ENCODE results near the gene CAPN7. TPM values are rescaled to one million over a fixed set of nuclear protein-coding genes. Genes with fewer than 3 reads are reported as not detected.

CAPN7 gene
- total RNA-seq, 3 donors from 2014 or later = 22.9 to 24.7 (median 24.2) TPM

DNA sequence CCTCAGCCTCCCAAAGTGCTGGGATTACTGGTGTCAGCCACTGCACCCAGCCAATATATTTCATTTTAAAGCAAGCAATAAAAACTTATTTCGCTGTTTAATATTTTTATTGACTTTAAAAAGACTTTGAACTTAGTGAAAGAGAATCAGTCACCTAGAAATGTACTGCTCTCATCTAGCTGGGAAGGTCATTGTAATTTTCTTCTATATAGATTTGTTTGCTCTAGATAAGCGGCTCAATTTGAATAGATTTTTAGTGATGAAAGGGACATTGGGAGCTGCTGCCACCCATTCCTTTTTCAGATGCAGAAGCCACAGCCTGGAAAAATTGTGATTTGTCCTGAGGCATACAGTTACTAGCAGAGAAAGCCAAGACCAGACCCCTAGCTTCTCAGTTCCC is 40.1 kb downstream of the CAPN7 start:
- Mint-ChIP-seq H3K9me3 (no peaks in the 10 kb centered on the region), H3K4me3 (no peak overlapping the region), H3K27me3 (ENCODE audit: low read depth) (no peaks in the 10 kb centered on the region), H3K4me1 (ENCODE audit: low read depth) (peaks cover 2% of the 10 kb centered on the region), H3K36me3 (ENCODE audit: insufficient read depth) (peaks cover 31% of the 10 kb centered on the region)
- ATAC-seq = no peak
- DNase-seq = no peak

DNA sequence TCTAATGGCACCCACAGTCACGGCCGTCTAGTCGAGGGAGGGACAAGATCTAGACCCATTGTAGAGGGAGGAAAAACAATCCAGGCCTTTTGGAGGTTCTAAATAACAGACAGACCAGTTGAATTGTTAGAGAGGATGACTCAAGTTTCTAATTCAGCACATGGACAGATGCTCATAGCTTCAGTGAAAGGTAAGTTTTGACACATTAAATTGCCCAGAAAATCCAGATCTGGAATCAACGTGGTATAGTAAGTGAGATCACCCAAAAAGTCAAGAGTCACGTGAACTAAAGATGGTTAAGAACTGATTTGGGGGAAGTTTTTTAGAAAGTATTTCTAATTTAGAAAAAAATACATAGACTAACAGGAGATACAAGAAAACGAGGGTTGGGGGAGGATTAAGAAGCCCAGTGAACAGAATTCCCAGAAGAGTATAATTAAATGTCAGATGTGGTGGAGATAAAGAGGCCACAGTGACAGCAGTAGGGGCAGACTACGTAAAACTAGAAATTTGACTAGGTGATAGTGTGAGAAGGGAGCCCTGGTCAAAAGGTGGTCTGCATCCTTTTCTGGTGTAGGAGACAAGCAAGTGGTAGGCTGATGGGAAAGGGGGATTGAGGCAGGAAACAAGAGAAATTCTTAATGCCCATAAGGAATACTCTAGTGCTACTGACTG is 47.1 kb downstream of the CAPN7 start:
- no peaks in the 10 kb centered on the region for H3K27me3 Mint-ChIP-seq (ENCODE audit: low read depth)
- peak in 1 of 2 donors; percentile 55 for ATAC-seq
- H3K4me1 Mint-ChIP-seq (ENCODE audit: low read depth) = peaks cover 3% of the 10 kb centered on the region
- H3K9me3 Mint-ChIP-seq = no peaks in the 10 kb centered on the region
- peaks cover 23% of the 10 kb centered on the region for H3K36me3 Mint-ChIP-seq (ENCODE audit: insufficient read depth)
- no peak for DNase-seq
- no peak overlapping the region for H3K4me3 Mint-ChIP-seq

DNA sequence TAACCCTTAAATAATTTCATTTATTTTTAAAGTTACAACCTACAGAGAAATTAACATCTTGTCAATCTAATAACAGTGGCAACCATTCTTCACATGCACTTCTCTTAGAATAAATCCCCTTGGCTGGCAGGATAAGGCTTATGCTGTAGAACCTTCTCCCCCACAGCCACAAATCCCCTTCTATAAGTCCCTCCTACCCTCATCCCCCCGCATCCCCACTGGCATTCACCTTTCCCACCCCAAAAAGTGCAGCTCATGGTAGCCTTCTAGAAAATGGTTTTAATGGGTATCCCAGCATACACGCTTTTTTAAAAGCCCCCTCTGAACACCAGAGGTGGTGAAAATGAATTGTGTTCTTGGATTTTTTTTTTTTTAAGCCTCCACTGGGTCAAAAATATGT is 49.2 kb downstream of the CAPN7 start:
- Mint-ChIP-seq H3K36me3 (ENCODE audit: insufficient read depth) (peaks cover 36% of the 10 kb centered on the region), H3K4me3 (no peak overlapping the region)

DNA sequence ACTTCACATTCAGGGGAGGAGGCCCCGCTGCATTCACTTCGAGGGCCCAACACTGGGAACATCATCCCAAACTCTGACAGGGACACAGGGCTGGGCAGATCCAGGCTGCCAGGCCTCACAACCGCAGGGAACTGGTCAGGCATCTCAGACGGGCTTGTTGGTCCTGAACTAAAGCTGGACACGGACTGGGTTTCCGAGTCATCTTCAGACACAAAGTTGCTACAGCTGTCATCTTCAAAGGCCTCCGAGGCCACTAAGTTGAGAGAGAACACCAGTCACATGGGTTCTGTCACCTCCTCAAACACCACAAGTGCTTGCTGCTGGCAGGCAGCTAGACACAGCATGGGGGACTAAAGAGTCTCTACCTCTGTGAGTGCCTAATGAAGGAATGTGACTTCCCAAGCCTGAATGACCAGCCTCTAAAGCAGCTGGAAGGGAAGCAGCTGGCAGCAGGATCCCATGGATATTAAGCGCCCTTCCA is 50.9 kb downstream of the CAPN7 start:
- DNase-seq (no peak), ATAC-seq (no peak)
- no peaks in the 10 kb centered on the region for H3K9me3 Mint-ChIP-seq
- H3K4me1 Mint-ChIP-seq (ENCODE audit: low read depth) = peaks cover 6% of the 10 kb centered on the region
- no peaks in the 10 kb centered on the region for H3K27me3 Mint-ChIP-seq (ENCODE audit: low read depth)
- no peak overlapping the region for H3K4me3 Mint-ChIP-seq
- peaks cover 45% of the 10 kb centered on the region for H3K36me3 Mint-ChIP-seq (ENCODE audit: insufficient read depth)

More for the DNA sequence above, 49.2 kb downstream of the CAPN7 start:
- ATAC-seq = no peak
- H3K4me1 Mint-ChIP-seq (ENCODE audit: low read depth) = peaks cover 3% of the 10 kb centered on the region
- H3K9me3 Mint-ChIP-seq = no peaks in the 10 kb centered on the region
- H3K27me3 Mint-ChIP-seq (ENCODE audit: low read depth) = no peaks in the 10 kb centered on the region
- no peak for DNase-seq

DNA sequence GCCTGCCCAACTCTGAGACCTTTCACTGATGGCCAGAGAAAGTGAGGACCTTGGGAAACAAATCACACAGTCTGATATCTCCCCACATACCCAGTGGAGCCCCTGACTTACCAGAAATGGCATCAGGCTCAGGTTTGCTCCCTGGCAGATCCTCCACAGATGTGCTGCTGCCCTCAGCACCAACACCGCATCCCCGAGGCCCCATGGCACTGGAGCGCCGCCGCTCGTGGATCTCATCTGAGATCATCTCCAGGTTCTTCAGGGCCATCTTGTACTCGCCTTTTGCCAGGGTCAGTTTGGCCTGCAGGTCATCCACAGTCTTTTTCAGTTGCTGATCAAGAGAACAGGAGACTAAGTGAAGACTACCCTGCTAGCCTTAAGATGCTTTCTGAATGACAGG is 52.7 kb downstream of the CAPN7 start:
- no peaks in the 10 kb centered on the region for H3K27me3 Mint-ChIP-seq (ENCODE audit: low read depth)

DNA sequence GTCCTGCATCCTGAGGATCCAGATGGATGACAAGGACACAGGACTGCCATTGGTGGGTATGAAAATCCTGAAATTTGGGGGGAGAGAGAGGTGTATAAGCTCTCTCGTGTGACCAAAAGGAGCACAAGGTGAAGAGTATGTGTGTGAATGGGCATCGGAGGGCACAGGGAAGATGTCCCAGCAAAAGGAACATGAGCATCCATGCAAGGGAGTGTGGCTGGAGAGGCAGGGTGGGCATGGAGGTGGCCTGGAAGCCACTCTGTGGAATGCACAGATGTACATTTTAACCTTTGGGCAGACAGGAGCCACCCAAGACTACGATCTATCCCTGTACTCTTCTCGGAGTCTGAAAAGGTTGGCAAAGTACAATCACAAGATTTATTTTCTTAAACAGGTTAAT is 54.5 kb downstream of the CAPN7 start:
- H3K4me3 Mint-ChIP-seq = no peak overlapping the region
- H3K27me3 Mint-ChIP-seq (ENCODE audit: low read depth) = no peaks in the 10 kb centered on the region
- DNase-seq (no peak), ATAC-seq (no peak)
- peaks cover 17% of the 10 kb centered on the region for H3K4me1 Mint-ChIP-seq (ENCODE audit: low read depth)
- peaks cover 35% of the 10 kb centered on the region for H3K36me3 Mint-ChIP-seq (ENCODE audit: insufficient read depth)
- no peaks in the 10 kb centered on the region for H3K9me3 Mint-ChIP-seq

More for the DNA sequence above, 52.7 kb downstream of the CAPN7 start:
- DNase-seq = no peak
- Mint-ChIP-seq H3K4me3 (no peak overlapping the region), H3K36me3 (ENCODE audit: insufficient read depth) (peaks cover 36% of the 10 kb centered on the region), H3K4me1 (ENCODE audit: low read depth) (peaks cover 3% of the 10 kb centered on the region), H3K9me3 (no peaks in the 10 kb centered on the region)
- no peak for ATAC-seq

DNA sequence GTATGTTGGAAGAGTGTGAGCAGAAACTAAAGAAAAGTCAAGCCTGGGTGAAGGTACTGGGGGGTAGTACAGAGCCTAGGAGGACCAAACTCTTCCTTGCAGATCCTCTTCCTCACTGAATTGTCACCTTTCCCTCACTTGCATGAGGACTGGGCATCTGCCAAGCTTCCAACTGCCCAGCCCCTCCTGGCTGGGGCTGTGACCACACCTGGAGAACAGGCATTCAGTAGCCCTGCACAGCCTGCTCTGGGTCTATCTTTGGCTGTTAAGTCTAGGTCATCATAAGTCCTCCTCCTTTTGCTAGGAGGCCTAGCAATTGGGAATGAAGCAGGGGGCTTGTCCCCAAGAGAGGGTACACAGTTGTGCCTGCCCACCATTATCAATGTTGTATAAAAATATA is 55.2 kb downstream of the CAPN7 start:
- no peak for ATAC-seq
- no peaks in the 10 kb centered on the region for H3K9me3 Mint-ChIP-seq
- H3K27me3 Mint-ChIP-seq (ENCODE audit: low read depth) = no peaks in the 10 kb centered on the region
- peaks cover 29% of the 10 kb centered on the region for H3K36me3 Mint-ChIP-seq (ENCODE audit: insufficient read depth)
- DNase-seq = no peak
- no peak overlapping the region for H3K4me3 Mint-ChIP-seq
- H3K4me1 Mint-ChIP-seq (ENCODE audit: low read depth) = peaks cover 22% of the 10 kb centered on the region

DNA sequence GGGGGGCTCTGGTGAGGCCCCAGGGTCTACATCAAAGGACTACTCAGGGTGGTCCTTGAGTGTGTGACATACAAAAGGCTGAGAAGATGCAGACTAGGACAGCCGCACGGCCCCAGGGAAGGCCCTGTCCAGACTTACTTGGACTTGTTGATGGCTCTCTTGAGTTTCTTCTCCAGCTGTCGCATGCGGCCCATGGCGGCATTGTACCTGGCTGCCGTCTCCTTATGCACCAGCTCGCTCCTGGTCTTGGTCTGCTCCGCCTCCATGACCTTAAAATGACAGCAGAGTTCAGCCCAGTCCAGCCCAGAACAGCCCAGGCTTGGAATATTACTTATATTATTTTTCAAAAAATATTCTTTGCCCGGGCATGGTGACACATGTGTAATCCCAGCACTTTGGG is 56.0 kb downstream of the CAPN7 start:
- Mint-ChIP-seq H3K9me3 (no peaks in the 10 kb centered on the region), H3K4me1 (ENCODE audit: low read depth) (peaks cover 24% of the 10 kb centered on the region), H3K27me3 (ENCODE audit: low read depth) (no peaks in the 10 kb centered on the region), H3K4me3 (no peak overlapping the region), H3K36me3 (ENCODE audit: insufficient read depth) (peaks cover 27% of the 10 kb centered on the region)
- ATAC-seq = no peak
- DNase-seq = no peak

DNA sequence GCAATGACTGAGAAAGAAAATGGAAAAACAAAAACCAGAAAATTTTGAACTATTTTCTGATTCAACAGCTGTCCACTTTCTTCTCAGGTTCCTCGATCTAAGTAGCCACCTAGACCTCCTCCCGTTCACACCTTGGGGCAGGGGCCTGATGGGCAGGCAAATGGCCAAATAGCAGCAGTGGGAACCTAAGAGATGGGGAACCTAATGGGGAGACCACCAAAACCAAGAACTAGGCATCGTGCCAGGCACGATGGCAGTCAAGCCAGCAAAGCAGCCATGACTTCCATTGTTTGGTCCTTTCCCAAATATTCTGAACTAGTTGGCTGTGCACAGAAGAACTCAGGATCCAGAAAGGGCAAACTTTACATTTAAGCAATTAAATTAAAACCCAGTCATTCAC is 57.1 kb downstream of the CAPN7 start:
- Mint-ChIP-seq H3K9me3 (no peaks in the 10 kb centered on the region), H3K36me3 (ENCODE audit: insufficient read depth) (peaks cover 27% of the 10 kb centered on the region), H3K4me1 (ENCODE audit: low read depth) (peaks cover 32% of the 10 kb centered on the region), H3K4me3 (no peak overlapping the region), H3K27me3 (ENCODE audit: low read depth) (no peaks in the 10 kb centered on the region)
- ATAC-seq = no peak
- no peak for DNase-seq

DNA sequence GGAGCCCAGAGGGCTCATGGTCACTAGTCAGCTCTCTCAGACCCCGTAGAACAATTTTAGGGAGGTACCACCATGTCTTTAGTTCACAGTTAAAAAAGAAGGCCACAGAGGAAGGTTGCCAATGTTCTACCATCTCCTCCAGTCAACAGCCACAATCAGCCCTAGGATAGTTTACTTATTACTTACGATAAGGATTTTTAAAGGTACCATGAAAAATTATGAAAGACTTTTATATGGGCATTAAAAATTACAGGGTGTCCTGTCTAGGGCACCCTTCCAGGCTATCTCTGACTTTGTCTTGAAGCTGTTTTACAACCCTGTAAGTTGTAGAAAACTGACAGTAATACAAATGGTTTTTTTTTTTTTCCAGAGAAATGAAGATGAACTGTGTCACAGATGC is 57.9 kb downstream of the CAPN7 start:
- H3K4me1 Mint-ChIP-seq (ENCODE audit: low read depth) = peaks cover 40% of the 10 kb centered on the region
- H3K27me3 Mint-ChIP-seq (ENCODE audit: low read depth) = no peaks in the 10 kb centered on the region
- ATAC-seq (no peak), DNase-seq (no peak)
- peaks cover 24% of the 10 kb centered on the region for H3K36me3 Mint-ChIP-seq (ENCODE audit: insufficient read depth)
- H3K9me3 Mint-ChIP-seq = no peaks in the 10 kb centered on the region
- H3K4me3 Mint-ChIP-seq = no peak overlapping the region

DNA sequence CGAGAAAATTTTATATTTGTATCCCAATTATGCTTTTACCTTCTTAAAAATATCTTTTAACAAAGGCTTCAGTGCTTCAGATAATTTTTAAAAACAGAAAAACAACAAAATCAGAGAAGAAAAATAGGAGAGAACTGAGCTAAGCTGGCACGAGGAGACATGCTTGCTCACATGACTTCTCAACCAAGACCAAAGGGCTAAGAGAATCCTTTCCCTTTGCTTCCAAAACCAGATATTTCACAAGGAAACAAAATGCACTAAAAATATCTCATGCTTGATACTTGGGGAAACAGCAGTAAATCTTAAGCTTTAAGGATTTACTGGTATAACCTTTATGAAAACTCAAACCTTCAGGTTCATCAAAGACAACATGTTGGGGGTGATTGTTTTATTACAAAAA is 58.4 kb downstream of the CAPN7 start:
- ATAC-seq (no peak), DNase-seq (no peak)
- Mint-ChIP-seq H3K4me3 (no peak overlapping the region), H3K4me1 (ENCODE audit: low read depth) (peaks cover 45% of the 10 kb centered on the region), H3K27me3 (ENCODE audit: low read depth) (no peaks in the 10 kb centered on the region), H3K9me3 (no peaks in the 10 kb centered on the region), H3K36me3 (ENCODE audit: insufficient read depth) (peaks cover 22% of the 10 kb centered on the region)

DNA sequence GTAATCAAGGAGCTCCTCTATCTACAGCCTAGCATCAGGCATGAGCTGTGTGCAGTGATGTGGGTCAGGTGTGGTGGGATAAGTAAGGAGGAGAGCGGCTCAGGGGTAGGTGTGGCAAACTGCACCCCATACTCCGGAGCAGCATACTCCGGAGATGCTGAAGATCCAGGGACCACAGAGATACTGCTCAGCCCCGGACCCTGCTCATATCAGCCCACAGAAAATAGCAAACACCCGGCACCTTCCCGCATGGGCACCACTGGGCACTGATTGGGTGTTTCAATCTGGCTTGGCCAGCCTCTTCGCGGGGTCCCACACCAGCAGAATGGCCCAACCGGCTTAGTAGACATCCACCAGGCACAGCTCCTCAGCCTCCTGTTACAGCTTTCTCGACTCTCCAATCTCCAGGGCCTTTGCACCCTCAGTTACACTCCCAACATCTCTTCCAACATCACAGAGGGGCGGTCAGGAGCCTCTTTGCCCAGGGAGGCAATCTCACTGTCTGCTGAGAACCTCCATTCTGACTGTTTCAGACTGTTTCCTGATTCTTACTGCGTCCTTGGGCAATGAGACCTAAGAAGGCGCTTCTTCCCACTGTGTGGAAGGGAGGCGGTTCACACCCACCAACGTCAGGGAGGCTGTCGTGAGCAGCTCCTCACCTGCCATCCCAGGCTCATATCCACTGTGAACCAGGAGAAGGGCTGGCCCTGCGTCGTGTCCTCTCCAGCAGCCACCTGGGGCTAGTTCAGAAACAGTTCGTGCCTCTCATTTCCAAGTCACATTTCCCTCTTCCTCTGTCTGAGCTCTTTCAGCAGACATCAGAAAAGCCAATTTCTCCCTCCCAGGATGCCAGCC is 59.8 kb downstream of the CAPN7 start:
- Mint-ChIP-seq H3K4me3 (no peak overlapping the region), H3K4me1 (ENCODE audit: low read depth) (peaks cover 57% of the 10 kb centered on the region), H3K9me3 (no peaks in the 10 kb centered on the region), H3K27me3 (ENCODE audit: low read depth) (no peaks in the 10 kb centered on the region), H3K36me3 (ENCODE audit: insufficient read depth) (peaks cover 11% of the 10 kb centered on the region)
- DNase-seq (no peak), ATAC-seq (no peak)

DNA sequence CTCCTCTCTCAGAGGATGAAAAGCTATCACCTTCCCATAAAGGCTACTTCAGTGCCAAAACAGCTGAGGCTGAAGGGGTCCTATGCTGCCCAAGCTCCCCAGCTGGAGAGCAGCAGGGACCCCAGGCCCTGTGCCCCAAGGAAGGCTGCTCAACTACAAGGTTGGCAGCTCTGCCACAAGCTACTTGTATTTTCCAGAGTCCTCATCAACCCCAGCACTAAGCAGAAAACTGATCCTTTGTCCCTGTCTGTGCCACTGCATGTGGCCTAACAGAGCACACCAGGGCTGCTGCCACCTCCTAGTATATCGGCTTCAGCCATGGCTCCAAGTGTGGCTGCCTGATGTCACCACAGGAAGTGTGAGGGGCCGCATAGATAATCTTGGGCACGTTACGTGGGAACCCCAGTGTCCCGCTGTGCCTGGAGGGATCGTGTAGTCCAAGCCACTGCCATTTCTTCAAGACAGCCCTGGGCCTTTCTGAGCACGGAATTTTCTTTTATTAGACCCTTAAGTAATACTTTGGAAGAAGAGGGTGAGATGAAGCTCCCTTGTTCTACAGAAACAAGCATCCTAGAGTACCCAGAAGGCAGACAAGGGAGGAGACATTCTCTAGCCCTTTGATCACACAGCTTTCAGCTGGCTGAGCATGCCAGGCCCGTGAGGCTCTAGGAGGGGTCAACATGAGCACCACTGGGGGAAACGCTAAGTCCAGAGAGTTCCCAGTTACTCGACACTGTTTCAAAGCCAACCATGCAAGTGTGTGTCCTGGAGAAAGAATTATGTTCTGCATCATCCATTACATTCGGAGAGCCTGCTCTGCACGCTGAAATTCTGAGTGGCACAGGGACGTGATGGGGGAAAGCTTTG is 60.7 kb downstream of the CAPN7 start:
- no peak for ATAC-seq
- no peak overlapping the region for H3K4me3 Mint-ChIP-seq

DNA sequence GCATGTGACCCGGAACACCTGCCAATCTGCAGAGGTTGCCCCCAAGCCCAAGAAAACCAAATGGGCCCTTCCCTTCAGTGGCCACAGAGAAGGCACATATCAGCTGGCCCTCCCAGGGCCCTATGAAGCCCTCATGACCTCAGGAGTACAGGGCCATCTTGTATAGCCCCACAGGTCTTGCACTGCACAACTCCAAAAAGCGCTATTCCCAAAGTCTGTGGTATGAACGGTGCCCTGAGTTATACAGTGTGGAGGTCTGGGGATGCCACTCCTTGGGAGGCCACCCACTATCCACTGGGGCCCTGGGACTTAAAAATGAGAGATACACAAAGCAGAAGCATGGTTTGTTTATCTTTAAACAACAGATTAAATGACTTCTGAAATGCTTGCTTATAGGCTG is 61.5 kb downstream of the CAPN7 start:
- H3K4me1 Mint-ChIP-seq (ENCODE audit: low read depth) = peaks cover 68% of the 10 kb centered on the region
- H3K9me3 Mint-ChIP-seq = no peaks in the 10 kb centered on the region
- DNase-seq = no peak
- H3K4me3 Mint-ChIP-seq = no peak overlapping the region
- ATAC-seq = no peak
- peaks cover 6% of the 10 kb centered on the region for H3K36me3 Mint-ChIP-seq (ENCODE audit: insufficient read depth)
- H3K27me3 Mint-ChIP-seq (ENCODE audit: low read depth) = no peaks in the 10 kb centered on the region

More for the DNA sequence above, 60.7 kb downstream of the CAPN7 start:
- no peak for DNase-seq
- no peaks in the 10 kb centered on the region for H3K9me3 Mint-ChIP-seq
- H3K27me3 Mint-ChIP-seq (ENCODE audit: low read depth) = no peaks in the 10 kb centered on the region
- peaks cover 61% of the 10 kb centered on the region for H3K4me1 Mint-ChIP-seq (ENCODE audit: low read depth)
- peaks cover 6% of the 10 kb centered on the region for H3K36me3 Mint-ChIP-seq (ENCODE audit: insufficient read depth)

All from activated T-cell treated with anti-CD3 and anti-CD28 coated beads, Interleukin-2, amount 50 U/mL, for 4 hours (primary cell).